ENCODE measurements around the gene OR13G1.
A peak's percentile ranks its signal among the peaks of the same experiment; 100 is the strongest.
"Not testable (repeated sequence)": the region's sequence is repeated elsewhere in the genome, so short reads cannot be mapped to it uniquely, and the experiment has no call there.

OR13G1 gene

GRCh38 chr1:247679639-247680038 lies at the start of gene OR13G1:
Gene OR13G1 (minus strand): TSS chr1:247679739. CDS start chr1:247673041, 6,698 bp downstream.
- DNase-seq: no peak

GRCh38 chr1:247721222-247721621 lies 41.7 kb upstream of the OR13G1 start:
- no peak for DNase-seq

GRCh38 chr1:247716546-247716945 lies 37.0 kb upstream of the OR13G1 start, which contains the start of gene OR6F1:
Gene OR6F1 (minus strand): TSS chr1:247716646. CDS start chr1:247712755, 3,891 bp downstream.
- no peak for DNase-seq

- no peak for DNase-seq
These were observed 34.2 kb upstream of the OR13G1 start for GRCh38 chr1:247713753-247714152.

GRCh38 chr1:247710681-247711080 lies 31.1 kb upstream of the OR13G1 start:
- not testable (repeated sequence) for DNase-seq

- DNase-seq: no peak
These were observed 21.8 kb upstream of the OR13G1 start for GRCh38 chr1:247701338-247701737.

GRCh38 chr1:247681288-247681897 lies 1.9 kb upstream of the OR13G1 start:
- DNase-seq: peak; percentile 35

GRCh38 chr1:247680171-247680570 lies 632 bp upstream of the OR13G1 start:
- DNase-seq: no peak

GRCh38 chr1:247669225-247669624 lies 10.3 kb downstream of the OR13G1 start:
- DNase-seq: no peak

- DNase-seq: no peak
These were observed 23.2 kb downstream of the OR13G1 start for GRCh38 chr1:247656221-247656875.

GRCh38 chr1:247653040-247653439 lies 26.5 kb downstream of the OR13G1 start:
- DNase-seq: no peak

GRCh38 chr1:247647864-247648263 lies 31.7 kb downstream of the OR13G1 start:
- no peak for DNase-seq

GRCh38 chr1:247646867-247647266 lies 32.7 kb downstream of the OR13G1 start:
- no peak for DNase-seq

- no peak for DNase-seq
These were observed 36.8 kb downstream of the OR13G1 start for GRCh38 chr1:247642742-247643141.

GRCh38 chr1:247639381-247639981 lies 40.1 kb downstream of the OR13G1 start:
- DNase-seq: no peak

GRCh38 chr1:247638781-247639180 lies 40.8 kb downstream of the OR13G1 start:
- DNase-seq: no peak

GRCh38 chr1:247638011-247638410 lies 41.5 kb downstream of the OR13G1 start:
- DNase-seq: no peak

GRCh38 chr1:247627951-247628350 lies 51.6 kb downstream of the OR13G1 start:
- no peak for DNase-seq
